ENCODE measurements around the gene ANTXR1.

DNA sequence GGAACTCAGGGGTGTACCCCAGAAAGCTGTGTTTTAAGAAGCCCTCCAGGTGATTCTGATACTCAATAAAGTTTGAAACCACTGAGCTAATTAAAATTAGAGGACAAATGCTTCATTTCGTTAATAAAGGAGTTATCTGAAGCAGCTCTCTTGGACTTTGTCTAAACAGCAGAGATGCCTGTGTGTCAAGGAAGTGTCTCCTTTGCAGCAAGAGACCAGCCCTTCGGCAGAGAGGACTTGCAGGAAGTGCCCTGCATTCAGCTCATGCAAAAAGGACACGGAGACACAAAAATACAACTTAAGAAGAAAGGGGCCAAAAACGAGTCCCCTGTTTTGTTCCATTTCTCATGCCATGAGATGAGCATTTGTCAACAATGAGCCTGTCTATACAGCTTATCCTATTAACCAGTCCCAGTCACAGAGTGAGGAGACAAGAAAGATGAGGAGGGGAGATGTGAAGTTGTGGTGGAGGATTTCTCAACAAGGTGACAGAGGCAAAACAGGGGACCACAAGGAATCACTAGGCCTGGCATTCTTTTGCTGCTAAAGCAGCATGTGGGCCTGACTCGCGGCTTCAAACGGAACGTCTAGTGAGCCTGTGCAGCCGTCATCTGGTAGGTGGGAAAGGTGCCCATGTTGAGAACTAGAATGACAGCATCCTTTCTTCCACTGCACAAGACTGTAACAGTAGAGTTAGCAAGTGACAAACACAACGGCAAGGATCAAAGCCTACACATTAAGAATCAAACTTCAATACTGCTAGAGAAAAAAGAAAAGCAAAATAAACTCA lies 152.3 kb downstream of the ANTXR1 start:
- no peak for TF ChIP-seq POLR2AphosphoS5 (IDR thresholded peaks at IDR 0.05)
- TF ChIP-seq, protein P1, sequence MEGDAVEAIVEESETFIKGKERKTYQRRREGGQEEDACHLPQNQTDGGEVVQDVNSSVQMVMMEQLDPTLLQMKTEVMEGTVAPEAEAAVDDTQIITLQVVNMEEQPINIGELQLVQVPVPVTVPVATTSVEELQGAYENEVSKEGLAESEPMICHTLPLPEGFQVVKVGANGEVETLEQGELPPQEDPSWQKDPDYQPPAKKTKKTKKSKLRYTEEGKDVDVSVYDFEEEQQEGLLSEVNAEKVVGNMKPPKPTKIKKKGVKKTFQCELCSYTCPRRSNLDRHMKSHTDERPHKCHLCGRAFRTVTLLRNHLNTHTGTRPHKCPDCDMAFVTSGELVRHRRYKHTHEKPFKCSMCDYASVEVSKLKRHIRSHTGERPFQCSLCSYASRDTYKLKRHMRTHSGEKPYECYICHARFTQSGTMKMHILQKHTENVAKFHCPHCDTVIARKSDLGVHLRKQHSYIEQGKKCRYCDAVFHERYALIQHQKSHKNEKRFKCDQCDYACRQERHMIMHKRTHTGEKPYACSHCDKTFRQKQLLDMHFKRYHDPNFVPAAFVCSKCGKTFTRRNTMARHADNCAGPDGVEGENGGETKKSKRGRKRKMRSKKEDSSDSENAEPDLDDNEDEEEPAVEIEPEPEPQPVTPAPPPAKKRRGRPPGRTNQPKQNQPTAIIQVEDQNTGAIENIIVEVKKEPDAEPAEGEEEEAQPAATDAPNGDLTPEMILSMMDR (IDR thresholded peaks at IDR 0.05): no peak
- no peak for TF ChIP-seq POLR2A (IDR thresholded peaks at IDR 0.05)
- no peak for TF ChIP-seq EP300 (IDR thresholded peaks at IDR 0.05; ENCODE audit: low read depth)
